PC-3 (cell line): Measurements from ENCODE around the gene VPS13C.

Source experiments
- CTCF ChIP-seq: fragments of 300-600 bp; sonication (generic); conservative IDR thresholded peaks from 2 replicates; pipeline ENCODE4 v1.5.1; 2017; ENCODE audit warnings: antibody characterized with exemption, low read depth, mild to moderate bottlenecking, low read length
- EZH2 ChIP-seq: fragments of 300-600 bp; sonication (generic); IDR thresholded peaks from one replicate; pipeline ENCODE4 v1.6.1; 2017; ENCODE audit warnings: antibody characterized with exemption, mild to moderate bottlenecking, low read length; ENCODE audit not compliant: unreplicated experiment
- EZH2phosphoT487 ChIP-seq: fragments of 300-600 bp; sonication (generic); IDR thresholded peaks from 2 replicates; pipeline ENCODE4 v1.6.1; 2018; ENCODE audit warnings: mild to moderate bottlenecking, antibody characterized with exemption, low read length, borderline replicate concordance

DNA sequence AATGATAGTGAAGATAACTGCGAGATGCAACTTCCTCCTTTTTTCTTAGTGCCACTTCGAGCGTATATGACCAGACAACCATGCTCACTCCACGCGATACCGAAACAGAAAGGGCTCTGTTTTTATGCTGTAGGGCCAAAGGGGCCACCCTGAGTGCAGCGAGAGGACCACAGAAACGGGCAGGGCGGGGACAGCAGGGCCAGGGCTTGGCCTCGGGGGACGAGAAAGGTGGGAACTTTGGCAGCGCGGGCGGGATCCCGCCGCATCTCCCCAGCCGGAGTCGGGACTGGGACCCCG, 483 bp downstream of the VPS13C start:
- no peak for TF ChIP-seq CTCF
- no peak for TF ChIP-seq EZH2
- no peak for TF ChIP-seq EZH2phosphoT487
